Astrocyte (in vitro differentiated cells and primary cell): Measurements from ENCODE around the gene FBXO30.

ENCODE experiments used
- EZH2 ChIP-seq: IDR thresholded peaks from 2 replicates; pipeline ENCODE4 v1.6.1; 2012; ENCODE audit warnings: mild to moderate bottlenecking, low read length, inconsistent platforms; ENCODE audit not compliant: insufficient read depth
- TF ChIP-seq, protein P1 (sequence below): IDR thresholded peaks from 2 replicates; pipeline ENCODE4 v1.5.1; 2011; ENCODE audit warnings: low read depth, mild to moderate bottlenecking, inconsistent platforms, low read length, moderate library complexity; ENCODE audit not compliant: insufficient read depth

DNA sequence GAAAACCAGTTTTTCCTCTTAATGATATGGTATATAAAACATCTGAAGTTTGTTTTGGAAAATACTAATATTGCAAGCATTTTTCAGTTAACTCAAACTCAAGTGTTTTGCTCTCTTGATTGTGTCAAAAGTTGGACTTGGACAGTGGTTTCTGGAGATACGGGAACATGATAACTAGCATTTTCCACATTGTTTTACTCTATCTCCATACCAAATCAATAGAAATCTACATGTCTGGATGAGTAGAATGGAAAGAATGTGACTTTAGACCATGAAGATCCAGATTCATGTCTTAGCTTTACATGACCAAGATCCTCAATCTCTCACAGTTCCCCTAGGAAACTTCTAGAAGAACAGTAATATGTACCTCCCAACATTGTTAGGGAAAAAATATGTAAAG is 22.2 kb upstream of the FBXO30 start:
- TF ChIP-seq EZH2: no peak
- TF ChIP-seq, protein P1, sequence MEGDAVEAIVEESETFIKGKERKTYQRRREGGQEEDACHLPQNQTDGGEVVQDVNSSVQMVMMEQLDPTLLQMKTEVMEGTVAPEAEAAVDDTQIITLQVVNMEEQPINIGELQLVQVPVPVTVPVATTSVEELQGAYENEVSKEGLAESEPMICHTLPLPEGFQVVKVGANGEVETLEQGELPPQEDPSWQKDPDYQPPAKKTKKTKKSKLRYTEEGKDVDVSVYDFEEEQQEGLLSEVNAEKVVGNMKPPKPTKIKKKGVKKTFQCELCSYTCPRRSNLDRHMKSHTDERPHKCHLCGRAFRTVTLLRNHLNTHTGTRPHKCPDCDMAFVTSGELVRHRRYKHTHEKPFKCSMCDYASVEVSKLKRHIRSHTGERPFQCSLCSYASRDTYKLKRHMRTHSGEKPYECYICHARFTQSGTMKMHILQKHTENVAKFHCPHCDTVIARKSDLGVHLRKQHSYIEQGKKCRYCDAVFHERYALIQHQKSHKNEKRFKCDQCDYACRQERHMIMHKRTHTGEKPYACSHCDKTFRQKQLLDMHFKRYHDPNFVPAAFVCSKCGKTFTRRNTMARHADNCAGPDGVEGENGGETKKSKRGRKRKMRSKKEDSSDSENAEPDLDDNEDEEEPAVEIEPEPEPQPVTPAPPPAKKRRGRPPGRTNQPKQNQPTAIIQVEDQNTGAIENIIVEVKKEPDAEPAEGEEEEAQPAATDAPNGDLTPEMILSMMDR: no peak
